IMR-90 (cell line): ENCODE measurements around the gene CXCR6. TPM values are rescaled to one million over a fixed set of nuclear protein-coding genes. Genes with fewer than 3 reads are reported as not detected.
A peak's percentile ranks its signal among the peaks of the same experiment; 100 is the strongest.

Experiments used
- ATAC-seq: fragments of 200-7000 bp; cut with Tn5 transposase; 2 replicates; pipeline ENCODE4 v1.9.1; 2020; ENCODE audit warnings: low read depth, mild to moderate bottlenecking, moderate library complexity
- BruUV-seq: library from RNA; stranded (reverse); fragments of 400-500 nt; replicated peaks from 2 replicates; lab custom pipeline; 2021; lab: Mats Ljungman, UMichigan
- CTCF ChIA-PET: fragments of 300-600 bp; formaldehyde crosslinking; extraction: SDS; loops from one replicate; lab custom pipeline; 2021; ENCODE audit warnings: antibody characterized with exemption; lab: Yijun Ruan, JAX
- POLR2A ChIA-PET: fragments of 300-600 bp; sonication (Branson Sonifier 250); formaldehyde crosslinking; loops from one replicate; lab custom pipeline; 2022; ENCODE audit warnings: antibody characterized with exemption; ENCODE audit not compliant: unreplicated experiment; lab: Charles Lee
- DNase-seq: peaks from one replicate; pipeline ENCODE4 v3.0.0; 2013
- H2AFZ ChIP-seq: replicated peaks from 2 replicates; pipeline ENCODE3; 2013; ENCODE audit warnings: low read length, mild to moderate bottlenecking; ENCODE audit not compliant: poor library complexity
- H2AK5ac ChIP-seq: 2 replicates; pipeline ENCODE4 v1.6.1; 2013; ENCODE audit warnings: low read depth, low read length, inconsistent platforms
- H2AK9ac ChIP-seq: replicated peaks from 2 replicates; pipeline ENCODE3; 2013; ENCODE audit warnings: mild to moderate bottlenecking, low read depth, low read length, moderate library complexity; ENCODE audit not compliant: poor library complexity
- H2BK120ac ChIP-seq: 2 replicates; pipeline ENCODE4 v1.6.1; 2013; ENCODE audit warnings: low read depth, low read length, inconsistent platforms
- H2BK15ac ChIP-seq: 3 replicates; pipeline ENCODE4 v1.6.1; 2013; ENCODE audit warnings: low read depth, low read length, inconsistent platforms
- H2BK20ac ChIP-seq: 2 replicates; pipeline ENCODE4 v1.6.1; 2013; ENCODE audit warnings: low read depth, mild to moderate bottlenecking, inconsistent platforms, low read length, moderate library complexity
- H2BK5ac ChIP-seq: 2 replicates; pipeline ENCODE4 v1.6.1; 2013; ENCODE audit warnings: mild to moderate bottlenecking, low read depth, low read length, inconsistent platforms; ENCODE audit not compliant: poor library complexity, severe bottlenecking
- H3K14ac ChIP-seq: replicated peaks from 2 replicates; pipeline ENCODE4 v1.6.1; 2013; ENCODE audit warnings: low read depth, low read length, inconsistent platforms
- H3K18ac ChIP-seq: 2 replicates; pipeline ENCODE4 v1.6.1; 2013; ENCODE audit warnings: low read depth, low read length, control low read depth
- H3K23ac ChIP-seq: 2 replicates; pipeline ENCODE4 v1.6.1; 2013; ENCODE audit warnings: low read depth, low read length, inconsistent platforms
- H3K27ac ChIP-seq: 2 replicates; pipeline ENCODE4 v1.5.1; 2013; ENCODE audit warnings: mild to moderate bottlenecking, control low read depth, low read length; ENCODE audit not compliant: insufficient read depth
- H3K27me3 ChIP-seq: 2 replicates; pipeline ENCODE4 v1.6.1; 2013; ENCODE audit warnings: low read length; ENCODE audit not compliant: control insufficient read depth, insufficient read depth
- H3K36me3 ChIP-seq: 2 replicates; pipeline ENCODE4 v1.6.1; 2013; ENCODE audit warnings: low read length, mixed read lengths; ENCODE audit not compliant: control insufficient read depth, insufficient read depth
- H3K4ac ChIP-seq: 2 replicates; pipeline ENCODE4 v1.6.1; 2013; ENCODE audit warnings: low read depth, low read length, inconsistent platforms
- H3K4me1 ChIP-seq: 2 replicates; pipeline ENCODE4 v1.6.1; 2013; ENCODE audit warnings: low read length, mixed read lengths; ENCODE audit not compliant: control insufficient read depth, insufficient read depth
- H3K4me2 ChIP-seq: 2 replicates; pipeline ENCODE4 v1.6.1; 2013; ENCODE audit warnings: low read depth, mild to moderate bottlenecking, control low read depth, low read length, moderate library complexity
- H3K4me3 ChIP-seq: 2 replicates; pipeline ENCODE4 v1.5.1; 2013; ENCODE audit warnings: low read depth, mild to moderate bottlenecking, control low read depth, low read length, moderate library complexity; ENCODE audit not compliant: insufficient read depth
- H3K56ac ChIP-seq: 2 replicates; pipeline ENCODE4 v1.6.1; 2013; ENCODE audit warnings: low read length, inconsistent platforms; ENCODE audit not compliant: insufficient read depth; ENCODE audit errors: extremely low read depth
- H3K79me1 ChIP-seq, 2 experiments: 2 replicates each; pipeline ENCODE4 v1.6.1; 2013; ENCODE audit warnings: low read length in 2 of 2, inconsistent platforms in 1 of 2, low read depth in 1 of 2
- H3K9ac ChIP-seq: 2 replicates; pipeline ENCODE4 v1.6.1; 2013; ENCODE audit warnings: low read depth, low read length, control low read depth
- H3K9me1 ChIP-seq: 2 replicates; pipeline ENCODE4 v1.6.1; 2013; ENCODE audit warnings: low read length, inconsistent platforms; ENCODE audit not compliant: insufficient read depth
- H3K9me3 ChIP-seq: 2 replicates; pipeline ENCODE4 v1.6.1; 2013; ENCODE audit warnings: low read length; ENCODE audit not compliant: control insufficient read depth, insufficient read depth
- H4K20me1 ChIP-seq: 2 replicates; pipeline ENCODE4 v1.6.1; 2013; ENCODE audit warnings: low read length, inconsistent platforms; ENCODE audit not compliant: insufficient read depth
- H4K5ac ChIP-seq: 2 replicates; pipeline ENCODE4 v1.6.1; 2013; ENCODE audit warnings: mild to moderate bottlenecking, low read depth, low read length, control low read depth
- H4K8ac ChIP-seq, 2 experiments: 2 replicates each; pipeline ENCODE4 v1.6.1; 2013; ENCODE audit warnings: low read depth in 2 of 2, low read length in 2 of 2, control low read depth in 1 of 2, inconsistent platforms in 1 of 2
- H4K91ac ChIP-seq: 2 replicates; pipeline ENCODE4 v1.6.1; 2013; ENCODE audit warnings: low read depth, low read length, inconsistent platforms; ENCODE audit not compliant: insufficient read depth
- BHLHE40 ChIP-seq: fragments of 150-350 bp; IDR thresholded peaks from 2 replicates; pipeline ENCODE4 v1.6.1; 2016; ENCODE audit warnings: mild to moderate bottlenecking, low read depth, low read length
- CEBPB ChIP-seq: IDR thresholded peaks from 2 replicates; pipeline ENCODE4 v1.6.1; 2012; ENCODE audit warnings: low read depth, low read length, improper control_type of control experiment
- CHD1 ChIP-seq: IDR thresholded peaks from 2 replicates; pipeline ENCODE4 v1.6.1; 2012; ENCODE audit warnings: low read depth, low read length, improper control_type of control experiment
- ELK1 ChIP-seq: fragments of 150-350 bp; IDR thresholded peaks from 2 replicates; pipeline ENCODE4 v1.6.1; 2016; ENCODE audit warnings: low read depth, mild to moderate bottlenecking, low read length, moderate library complexity, borderline replicate concordance
- FOS ChIP-seq: fragments of 150-350 bp; IDR thresholded peaks from 2 replicates; pipeline ENCODE4 v1.6.1; 2016; ENCODE audit warnings: low read depth, low read length
- MAFK ChIP-seq: IDR thresholded peaks from 2 replicates; pipeline ENCODE4 v1.6.1; 2012; ENCODE audit warnings: low read depth, low read length, improper control_type of control experiment
- MAZ ChIP-seq: IDR thresholded peaks from 2 replicates; pipeline ENCODE4 v1.6.1; 2012; ENCODE audit warnings: low read depth, mild to moderate bottlenecking, low read length, improper control_type of control experiment, moderate library complexity, borderline replicate concordance
- MXI1 ChIP-seq: IDR thresholded peaks from 2 replicates; pipeline ENCODE4 v1.6.1; 2012; ENCODE audit warnings: low read depth, mild to moderate bottlenecking, low read length, moderate library complexity, borderline replicate concordance
- NFE2L2 ChIP-seq: fragments of 150-350 bp; IDR thresholded peaks from 2 replicates; pipeline ENCODE4 v1.6.1; 2016; ENCODE audit warnings: low read depth, mild to moderate bottlenecking, low read length
- POLR2A ChIP-seq: IDR thresholded peaks from 2 replicates; pipeline ENCODE4 v1.6.1; 2012; ENCODE audit warnings: mild to moderate bottlenecking, low read depth, low read length
- RAD21 ChIP-seq: IDR thresholded peaks from 2 replicates; pipeline ENCODE4 v1.6.1; 2012; ENCODE audit warnings: low read length, improper control_type of control experiment
- RCOR1 ChIP-seq: IDR thresholded peaks from 2 replicates; pipeline ENCODE4 v1.6.1; 2012; ENCODE audit warnings: mild to moderate bottlenecking, low read length, improper control_type of control experiment; ENCODE audit not compliant: insufficient replicate concordance
- RFX5 ChIP-seq: IDR thresholded peaks from 2 replicates; pipeline ENCODE4 v1.8.0; 2012; ENCODE audit warnings: low read depth, mild to moderate bottlenecking, low read length, moderate library complexity
- SMC3 ChIP-seq: fragments of 150-350 bp; IDR thresholded peaks from 2 replicates; pipeline ENCODE4 v1.6.1; 2016; ENCODE audit warnings: low read depth, mild to moderate bottlenecking, antibody characterized with exemption, low read length, moderate library complexity
- WGBS, 2 experiments: methylation state at CpG; one replicate each; pipeline versions ENCODE4 v1.1.5 to v1.1.7; 2013; ENCODE audit warnings: missing lambda C conversion rate in 2 of 2; ENCODE audit not compliant: insufficient read length in 1 of 2; ENCODE audit errors: extremely low coverage in 2 of 2; 5-methylcytosine and 5-hydroxymethylcytosine counted together
- dilution Hi-C: fragments of 300-500 bp; cut with HindIII; formaldehyde crosslinking; loops from one replicate; pipeline ENCODE4 v1.14.3; 2018; ENCODE audit warnings: low sequenced_read_pairs; ENCODE audit not compliant: unreplicated experiment
- in situ Hi-C: fragments of 300-500 bp; cut with MboI; formaldehyde crosslinking; loops from 3 replicates; pipeline ENCODE4 v1.14.3; 2019; ENCODE audit warnings: low sequenced_read_pairs, inconsistent platforms, mixed read lengths
- intact Hi-C: fragments of 100-400 bp; cut with micrococcal nuclease; formaldehyde crosslinking; loops from 2 replicates; pipeline ENCODE4 v1.10.0; 2022
- polyA plus RNA-seq, 3 experiments: library from polyadenylated mRNA; depleted of rRNA; stranded (reverse); fragments of >200 nt; gene quantifications; 2 replicates each; pipeline ENCODE4 v1.2.3, GENCODE V29; 2012; ENCODE audit warnings: low replicate concordance in 1 of 3
- total RNA-seq: library from RNA; depleted of rRNA; stranded (reverse); fragments of >200 nt; gene quantifications from 2 replicates; pipeline ENCODE4 v1.2.3, GENCODE V29; 2012
- TF ChIP-seq, protein P1 (sequence below): fragments of 150-350 bp; IDR thresholded peaks from 2 replicates; pipeline ENCODE4 v1.6.1; 2017; ENCODE audit warnings: mild to moderate bottlenecking, antibody characterized with exemption, low read length, low read depth
- TF ChIP-seq, protein P2 (sequence below): conservative IDR thresholded peaks from 2 replicates; pipeline ENCODE4 v1.5.1; 2012; ENCODE audit warnings: mild to moderate bottlenecking, low read depth, low read length, improper control_type of control experiment

Gene CXCR6
- total and polyA plus RNA-seq, 2 of the 4 experiments (the other 2 are of a cell fraction): not detected

GRCh38 chr3:45966371-45966791, 23.1 kb downstream of the CXCR6 start:
- H3K9ac ChIP-seq: no peak overlapping the region
- H3K23ac ChIP-seq: no peak overlapping the region
- no peak overlapping the region for H3K14ac ChIP-seq
- H3K4me3 ChIP-seq: no peak overlapping the region
- no peak overlapping the region for H2BK15ac ChIP-seq
- no peak overlapping the region for H2BK5ac ChIP-seq
- H2AK9ac ChIP-seq: no peak overlapping the region
- no peak overlapping the region for H4K5ac ChIP-seq
- no peaks in the 10 kb centered on the region for H3K27me3 ChIP-seq
- intact Hi-C loops (no loop called here), dilution Hi-C loops (no loop called here), in situ Hi-C loops (no loop called here)
- H3K9me1 ChIP-seq: peaks cover 10% of the 10 kb centered on the region
- POLR2A ChIA-PET: no interaction called here
- no peak overlapping the region for H3K27ac ChIP-seq
- no peaks in the 10 kb centered on the region for H3K9me3 ChIP-seq
- H3K4me1 ChIP-seq: peaks cover 4% of the 10 kb centered on the region
- peaks cover 0 to 3% of the 10 kb centered on the region in 2 experiments; a peak in 1 of 4 replicates for H3K79me1 ChIP-seq
- no peak overlapping the region; the same call in 1 of the 2 replicates for H3K4ac ChIP-seq
- peak overlapping the region; percentile 39 for H2AFZ ChIP-seq
- no peak overlapping the region for H4K8ac ChIP-seq
- H3K4me2 ChIP-seq: no peak overlapping the region
- no peak for DNase-seq
- H2BK120ac ChIP-seq: no peak overlapping the region
- TF ChIP-seq ELK1 (no peak), RCOR1 (no peak), SMC3 (no peak), MXI1 (no peak), MAFK (no peak), RAD21 (no peak), NFE2L2 (no peak), CHD1 (no peak), POLR2A (no peak), MAZ (no peak), BHLHE40 (no peak), FOS (no peak), CEBPB (no peak), RFX5 (no peak)
- TF ChIP-seq, protein P1, sequence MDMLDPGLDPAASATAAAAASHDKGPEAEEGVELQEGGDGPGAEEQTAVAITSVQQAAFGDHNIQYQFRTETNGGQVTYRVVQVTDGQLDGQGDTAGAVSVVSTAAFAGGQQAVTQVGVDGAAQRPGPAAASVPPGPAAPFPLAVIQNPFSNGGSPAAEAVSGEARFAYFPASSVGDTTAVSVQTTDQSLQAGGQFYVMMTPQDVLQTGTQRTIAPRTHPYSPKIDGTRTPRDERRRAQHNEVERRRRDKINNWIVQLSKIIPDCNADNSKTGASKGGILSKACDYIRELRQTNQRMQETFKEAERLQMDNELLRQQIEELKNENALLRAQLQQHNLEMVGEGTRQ: no peak
- TF ChIP-seq, protein P2, sequence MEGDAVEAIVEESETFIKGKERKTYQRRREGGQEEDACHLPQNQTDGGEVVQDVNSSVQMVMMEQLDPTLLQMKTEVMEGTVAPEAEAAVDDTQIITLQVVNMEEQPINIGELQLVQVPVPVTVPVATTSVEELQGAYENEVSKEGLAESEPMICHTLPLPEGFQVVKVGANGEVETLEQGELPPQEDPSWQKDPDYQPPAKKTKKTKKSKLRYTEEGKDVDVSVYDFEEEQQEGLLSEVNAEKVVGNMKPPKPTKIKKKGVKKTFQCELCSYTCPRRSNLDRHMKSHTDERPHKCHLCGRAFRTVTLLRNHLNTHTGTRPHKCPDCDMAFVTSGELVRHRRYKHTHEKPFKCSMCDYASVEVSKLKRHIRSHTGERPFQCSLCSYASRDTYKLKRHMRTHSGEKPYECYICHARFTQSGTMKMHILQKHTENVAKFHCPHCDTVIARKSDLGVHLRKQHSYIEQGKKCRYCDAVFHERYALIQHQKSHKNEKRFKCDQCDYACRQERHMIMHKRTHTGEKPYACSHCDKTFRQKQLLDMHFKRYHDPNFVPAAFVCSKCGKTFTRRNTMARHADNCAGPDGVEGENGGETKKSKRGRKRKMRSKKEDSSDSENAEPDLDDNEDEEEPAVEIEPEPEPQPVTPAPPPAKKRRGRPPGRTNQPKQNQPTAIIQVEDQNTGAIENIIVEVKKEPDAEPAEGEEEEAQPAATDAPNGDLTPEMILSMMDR: no peak
- no TSS peak for BruUV-seq
- WGBS, 2 experiments: 89% methylated on average over 16 of the region's 17 CpGs; no CpG with 5 or more reads in 1 of the 2 experiments
- no peak overlapping the region for H3K56ac ChIP-seq
- no peak overlapping the region for H2BK20ac ChIP-seq
- CTCF ChIA-PET: interaction anchor here (0.6 to 0.9 kb wide), 2 partner anchors 95 to 232 kb away, joined by 3 to 4 read pairs; no protein-coding TSS in a partner anchor
- peaks cover 7% of the 10 kb centered on the region; the same call in 1 of the 2 replicates for H4K20me1 ChIP-seq
- no peak overlapping the region for H2AK5ac ChIP-seq
- peaks cover 62% of the 10 kb centered on the region for H3K36me3 ChIP-seq
- H3K18ac ChIP-seq: no peak overlapping the region
- no peak for ATAC-seq
- no peak overlapping the region for H4K91ac ChIP-seq
